GM21360 (cell line): Measurements from ENCODE around the gene ITM2B.
"Not testable (repeated sequence)": the region's sequence is repeated elsewhere in the genome, so short reads cannot be mapped to it uniquely, and the experiment has no call there.

Experiments
- ATAC-seq: cut with Tn5 transposase; IDR thresholded peaks from one replicate; pipeline ENCODE4 v1.9.1; 2021; ENCODE audit warnings: mild to moderate bottlenecking, moderate library complexity; ENCODE audit not compliant: unreplicated experiment

Gene ITM2B

GRCh38 chr13:48233046-48233888, at the start of gene ITM2B:
Gene ITM2B, plus strand, starts transcription at chr13:48233206. Its CDS starts 155 bp downstream, at chr13:48233361.
- ATAC-seq, result peak; percentile 65

GRCh38 chr13:48184260-48184659, 48.7 kb upstream of the ITM2B start:
- ATAC-seq, result no peak

GRCh38 chr13:48185018-48185417, 48.0 kb upstream of the ITM2B start:
- ATAC-seq, result no peak

- no peak for ATAC-seq
Observed at GRCh38 chr13:48186722-48187121, 46.3 kb upstream of the ITM2B start.

- no peak for ATAC-seq
Observed at GRCh38 chr13:48188131-48188530, 44.9 kb upstream of the ITM2B start.

GRCh38 chr13:48188601-48189000, 44.4 kb upstream of the ITM2B start:
- no peak for ATAC-seq

GRCh38 chr13:48189171-48189570, 43.8 kb upstream of the ITM2B start:
- ATAC-seq, result no peak

GRCh38 chr13:48192411-48192935, 40.5 kb upstream of the ITM2B start:
- no peak for ATAC-seq

GRCh38 chr13:48194379-48194754, 38.6 kb upstream of the ITM2B start:
- ATAC-seq, result peak; percentile 75

GRCh38 chr13:48199404-48199946, 33.5 kb upstream of the ITM2B start:
- ATAC-seq, result no peak

GRCh38 chr13:48201044-48201443, 32.0 kb upstream of the ITM2B start:
- no peak for ATAC-seq

- not testable (repeated sequence) for ATAC-seq
Observed at GRCh38 chr13:48207207-48207606, 25.8 kb upstream of the ITM2B start.

- no peak for ATAC-seq
Observed at GRCh38 chr13:48210178-48210577, 22.8 kb upstream of the ITM2B start.

- ATAC-seq, result no peak
Observed at GRCh38 chr13:48214519-48215121, 18.4 kb upstream of the ITM2B start.

- not testable (repeated sequence) for ATAC-seq
Observed at GRCh38 chr13:48215511-48216203, 17.3 kb upstream of the ITM2B start.

GRCh38 chr13:48216204-48216711, 16.7 kb upstream of the ITM2B start:
- no peak for ATAC-seq

- no peak for ATAC-seq
Observed at GRCh38 chr13:48220592-48220980, 12.4 kb upstream of the ITM2B start.

- no peak for ATAC-seq
Observed at GRCh38 chr13:48220981-48221685, 11.9 kb upstream of the ITM2B start.

- no peak for ATAC-seq
Observed at GRCh38 chr13:48221686-48222187, 11.3 kb upstream of the ITM2B start.
